ENCODE measurements around the gene NUCB1.
"Not testable (repeated sequence)": the region's sequence is repeated elsewhere in the genome, so short reads cannot be mapped to it uniquely, and the experiment has no call there.

Gene NUCB1

DNA sequence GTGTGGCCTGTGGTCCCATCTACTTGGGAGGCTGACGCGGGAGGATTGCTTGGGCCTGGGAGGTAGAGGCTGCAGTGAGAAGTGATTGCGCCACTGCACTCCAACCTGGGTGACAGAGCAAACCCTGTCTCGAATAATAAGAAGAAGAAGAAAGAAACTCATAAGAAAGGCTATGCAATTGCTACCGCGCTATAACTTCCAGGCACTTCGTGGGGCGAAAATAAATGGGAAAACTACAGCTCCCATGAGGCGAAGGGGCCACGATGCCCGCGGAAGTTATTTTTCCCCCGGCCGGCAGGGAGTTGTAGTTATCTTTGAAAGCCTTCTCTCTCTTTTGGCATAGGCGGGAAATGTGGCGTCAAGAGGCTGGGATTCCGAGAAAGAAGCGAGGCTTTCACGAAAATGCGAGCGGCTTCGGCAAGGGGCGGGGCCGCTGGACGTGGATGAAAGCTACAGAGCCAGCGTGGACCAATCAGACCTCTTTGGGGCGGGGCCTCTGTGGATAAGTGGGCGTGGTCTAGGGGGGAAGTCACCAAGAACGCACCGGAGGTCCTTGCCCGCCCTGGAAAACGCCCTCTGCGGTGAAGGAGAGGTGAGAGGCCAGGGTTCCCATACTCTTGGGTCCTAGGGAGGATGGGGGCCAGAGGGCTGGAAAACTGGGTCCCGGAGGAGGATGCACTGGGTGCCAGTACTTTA is at the start of gene NUCB1:
TSS of gene NUCB1 (plus strand) at position 532 of the 696 bp plus-strand sequence. CDS start 485 bp downstream, outside the sequence.
- peak; percentile 99 for DNase-seq (ENCODE audit: low spot score)

GRCh38 chr19:48852292-48852691 is 47.8 kb upstream of the NUCB1 start:
- no peak for DNase-seq (ENCODE audit: low spot score)

- DNase-seq (ENCODE audit: low spot score): no peak
Observed at GRCh38 chr19:48853483-48853882, 46.6 kb upstream of the NUCB1 start.

GRCh38 chr19:48854103-48854502 is 46.0 kb upstream of the NUCB1 start:
- no peak for DNase-seq (ENCODE audit: low spot score)

DNA sequence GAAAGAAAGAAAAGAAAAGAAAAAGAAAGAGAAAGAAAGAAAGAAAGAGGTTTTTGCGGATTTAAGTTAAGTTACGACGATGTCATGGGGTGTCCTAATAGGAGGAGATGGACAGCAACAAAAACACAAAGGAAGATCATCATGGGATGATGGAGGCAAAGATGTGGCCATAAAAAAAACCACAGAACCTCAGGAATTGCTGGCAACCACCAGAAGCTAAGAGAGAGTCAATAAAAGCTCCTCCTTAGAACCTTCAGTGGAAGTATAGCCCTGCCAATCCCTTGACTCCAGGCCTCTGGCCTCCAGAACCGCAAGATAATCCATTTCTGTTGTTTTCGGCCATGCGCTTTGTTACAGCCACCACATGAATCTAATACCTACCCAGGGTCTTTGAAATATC is 43.2 kb upstream of the NUCB1 start:
- no peak for DNase-seq (ENCODE audit: low spot score)

DNA sequence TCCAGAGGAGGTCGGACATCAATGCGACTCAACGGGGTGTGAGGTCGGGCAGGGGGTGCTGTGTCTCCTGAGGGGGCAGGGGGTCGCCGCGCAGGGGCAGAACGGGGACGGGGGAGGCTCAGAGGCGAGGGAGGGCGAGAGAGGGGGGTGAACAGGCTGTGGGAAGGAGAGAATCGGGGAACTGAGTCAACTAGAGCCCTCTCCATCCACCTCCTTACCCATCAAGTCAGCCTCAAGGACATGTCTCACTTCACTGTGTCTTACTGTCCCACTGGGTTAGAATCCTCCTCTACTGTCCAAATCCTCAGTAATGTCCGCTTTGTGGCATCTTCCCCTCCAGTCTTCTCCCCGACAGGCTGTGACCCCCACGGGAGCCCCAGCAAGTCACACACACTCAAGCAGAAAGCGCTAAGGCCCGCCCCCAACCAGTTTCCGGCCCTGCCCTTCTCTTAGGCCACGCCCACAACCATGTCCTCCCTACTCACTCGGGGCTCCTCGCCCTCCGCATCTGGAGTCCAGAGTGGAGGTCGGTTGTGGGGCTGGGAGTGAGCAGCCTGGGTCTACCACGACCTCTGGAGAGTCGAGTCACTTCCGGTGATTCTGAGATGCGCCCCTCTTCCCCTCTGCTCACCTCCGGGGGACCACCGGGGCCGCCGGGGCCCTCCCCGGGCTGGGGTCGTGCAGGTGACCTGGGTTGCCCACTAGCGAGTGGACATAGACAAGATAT is 41.0 kb upstream of the NUCB1 start:
- no peak for DNase-seq (ENCODE audit: low spot score)

GRCh38 chr19:48859711-48860572 is 40.2 kb upstream of the NUCB1 start:
- DNase-seq (ENCODE audit: low spot score): no peak

DNA sequence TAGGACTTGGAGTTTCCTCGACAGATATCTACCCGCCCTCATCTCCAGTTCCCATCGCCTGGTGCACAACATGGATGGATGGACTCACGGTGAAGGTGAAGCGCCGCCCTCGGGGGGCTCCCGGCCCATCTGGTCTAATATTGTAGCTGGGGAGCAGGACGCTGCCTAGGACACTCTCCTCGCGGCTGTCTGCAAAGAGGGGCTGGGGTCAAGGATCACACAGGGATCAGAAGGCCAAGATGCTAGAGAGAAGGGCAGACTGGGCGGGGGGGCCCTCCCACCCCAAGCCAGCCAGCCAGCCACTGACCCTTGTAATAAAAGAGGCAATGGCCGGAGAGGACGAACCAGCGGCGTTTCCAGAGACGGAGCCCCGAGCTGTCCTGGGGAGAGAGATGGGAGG is 38.8 kb upstream of the NUCB1 start:
- DNase-seq (ENCODE audit: low spot score): no peak

- no peak for DNase-seq (ENCODE audit: low spot score)
Observed at GRCh38 chr19:48862827-48863226, 37.3 kb upstream of the NUCB1 start.

DNA sequence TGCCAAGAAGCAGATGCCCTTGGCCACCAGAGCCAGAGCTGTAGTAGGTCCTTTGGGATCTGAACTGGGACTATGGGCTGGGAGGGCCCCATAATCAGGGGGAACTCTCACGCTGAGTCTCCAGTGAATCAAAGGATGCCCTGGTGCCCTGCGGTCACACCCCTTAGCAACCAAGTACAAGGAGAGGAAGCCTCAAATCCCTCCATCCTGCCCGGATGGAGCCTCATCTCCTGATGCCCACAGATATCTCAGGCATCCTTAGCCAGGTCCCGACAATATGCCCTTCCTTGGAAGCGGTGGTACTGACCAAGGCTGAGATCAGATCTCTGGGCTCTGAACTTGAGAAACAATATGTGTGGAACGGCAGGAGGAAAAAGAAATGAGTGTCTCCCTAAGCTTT is 33.4 kb upstream of the NUCB1 start:
- no peak for DNase-seq (ENCODE audit: low spot score)

DNA sequence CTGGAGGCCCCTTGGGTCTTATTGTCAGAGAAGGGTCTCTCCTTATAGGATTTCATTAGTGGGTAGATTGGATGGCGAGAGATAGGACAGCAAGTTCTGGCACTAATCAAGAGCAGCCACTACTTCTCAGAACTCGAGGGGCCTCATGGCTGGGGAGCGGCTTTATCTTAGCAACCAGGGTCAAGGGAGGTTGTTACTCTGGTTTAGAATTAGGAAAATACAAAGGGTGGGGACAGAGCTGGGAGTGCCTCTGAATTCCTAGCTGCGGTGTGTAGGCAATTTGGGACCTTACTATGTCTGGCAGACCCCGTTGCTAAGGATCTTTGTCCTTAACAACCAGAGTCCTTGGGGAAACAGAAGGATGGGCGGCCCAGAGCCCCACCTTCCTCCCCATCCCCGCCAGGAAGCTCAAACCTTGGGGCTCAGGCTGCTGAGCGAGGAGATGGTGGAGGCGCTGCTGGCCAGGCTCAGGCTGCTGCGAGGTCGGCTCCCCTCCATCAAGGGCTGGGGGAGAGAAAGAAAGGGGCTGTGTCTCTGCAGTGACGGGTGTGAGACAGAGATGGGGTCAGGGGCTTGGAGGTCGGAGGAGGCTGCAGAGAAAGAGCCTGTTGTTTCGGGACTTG is 32.9 kb upstream of the NUCB1 start:
- no peak for DNase-seq (ENCODE audit: low spot score)

GRCh38 chr19:48867746-48868113 is 32.4 kb upstream of the NUCB1 start:
- DNase-seq (ENCODE audit: low spot score): no peak

- DNase-seq (ENCODE audit: low spot score): no peak
Observed at GRCh38 chr19:48868114-48868886, 31.8 kb upstream of the NUCB1 start, which contains the start of gene PLEKHA4. Gene PLEKHA4 (minus strand): TSS chr19:48868617. CDS start chr19:48867620, 997 bp downstream.

DNA sequence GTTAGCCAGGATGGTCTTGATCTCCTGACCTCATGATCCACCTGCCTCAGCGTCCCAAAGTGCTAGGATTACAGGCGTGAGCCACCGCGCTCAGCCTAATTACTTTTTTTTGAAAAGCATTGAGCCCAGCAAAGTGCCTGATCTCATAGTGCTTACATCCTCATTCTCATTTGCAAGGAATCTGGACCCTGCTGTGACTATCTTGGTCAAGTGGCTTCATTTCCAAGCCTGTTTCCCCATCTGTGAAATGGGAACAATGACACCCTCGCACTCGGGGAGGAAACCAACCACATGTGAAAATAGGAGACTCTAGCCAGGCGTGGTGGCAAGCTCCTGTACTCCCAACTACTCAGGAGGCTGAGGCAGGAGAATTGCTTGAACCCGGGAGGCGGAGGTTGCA is 30.1 kb upstream of the NUCB1 start:
- no peak for DNase-seq (ENCODE audit: low spot score)

GRCh38 chr19:48871471-48872181 is 28.5 kb upstream of the NUCB1 start:
- not testable (repeated sequence) for DNase-seq (ENCODE audit: low spot score)

DNA sequence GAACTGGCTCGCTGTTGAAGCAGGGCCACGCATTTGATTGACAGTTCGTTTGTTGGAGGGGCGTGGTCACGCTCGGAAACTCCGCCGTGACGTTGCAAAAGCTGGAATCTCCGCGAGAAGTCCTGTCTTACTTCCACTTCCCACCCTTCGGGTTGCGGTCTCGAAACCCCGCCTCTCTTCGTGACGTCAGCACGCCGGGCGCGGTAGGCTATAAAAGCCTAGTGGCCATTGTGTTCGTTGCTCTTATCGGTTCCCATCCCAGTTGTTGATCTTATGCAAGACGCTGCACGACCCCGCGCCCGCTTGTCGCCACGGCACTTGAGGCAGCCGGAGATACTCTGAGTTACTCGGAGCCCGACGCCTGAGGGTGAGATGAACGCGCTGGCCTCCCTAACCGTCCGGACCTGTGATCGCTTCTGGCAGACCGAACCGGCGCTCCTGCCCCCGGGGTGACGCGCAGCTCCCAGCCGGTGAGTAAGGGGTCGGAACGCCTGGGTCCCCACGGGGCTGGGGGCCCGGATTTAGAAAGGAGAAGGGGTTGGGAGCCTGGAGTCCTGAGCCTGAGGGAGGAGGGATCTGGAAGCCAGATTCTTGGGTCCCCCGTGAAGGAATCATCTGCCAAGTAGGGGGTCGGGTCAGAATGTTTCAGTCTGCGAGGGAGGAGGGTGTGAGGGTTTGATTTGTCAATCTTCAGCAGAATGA is 27.8 kb upstream of the NUCB1 start, which contains the start of gene PPP1R15A:
TSS of gene PPP1R15A (plus strand) at position 240 of the 702 bp plus-strand sequence. CDS start 813 bp downstream, outside the sequence.
- peak; percentile 97 for DNase-seq (ENCODE audit: low spot score)

DNA sequence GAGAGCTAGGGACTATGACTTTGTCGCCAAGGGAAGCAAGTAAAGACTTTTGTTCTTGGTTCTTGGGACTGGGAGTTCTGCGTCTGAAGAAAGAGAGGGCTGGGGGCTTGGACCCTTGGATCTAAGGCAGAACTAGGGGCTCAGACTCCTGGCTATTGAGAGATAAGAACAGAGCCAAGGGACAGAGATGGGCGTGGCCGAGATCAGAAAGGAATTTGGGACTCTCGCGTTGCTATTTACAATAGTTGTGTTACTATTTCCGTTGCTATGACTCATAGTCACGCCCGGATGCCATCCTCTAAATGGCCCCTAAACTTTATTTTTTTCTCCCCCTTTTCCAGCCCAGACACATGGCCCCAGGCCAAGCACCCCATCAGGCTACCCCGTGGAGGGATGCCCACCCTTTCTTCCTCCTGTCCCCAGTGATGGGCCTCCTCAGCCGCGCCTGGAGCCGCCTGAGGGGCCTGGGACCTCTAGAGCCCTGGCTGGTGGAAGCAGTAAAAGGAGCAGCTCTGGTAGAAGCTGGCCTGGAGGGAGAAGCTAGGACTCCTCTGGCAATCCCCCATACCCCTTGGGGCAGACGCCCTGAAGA is 27.1 kb upstream of the NUCB1 start:
- DNase-seq (ENCODE audit: low spot score): no peak

DNA sequence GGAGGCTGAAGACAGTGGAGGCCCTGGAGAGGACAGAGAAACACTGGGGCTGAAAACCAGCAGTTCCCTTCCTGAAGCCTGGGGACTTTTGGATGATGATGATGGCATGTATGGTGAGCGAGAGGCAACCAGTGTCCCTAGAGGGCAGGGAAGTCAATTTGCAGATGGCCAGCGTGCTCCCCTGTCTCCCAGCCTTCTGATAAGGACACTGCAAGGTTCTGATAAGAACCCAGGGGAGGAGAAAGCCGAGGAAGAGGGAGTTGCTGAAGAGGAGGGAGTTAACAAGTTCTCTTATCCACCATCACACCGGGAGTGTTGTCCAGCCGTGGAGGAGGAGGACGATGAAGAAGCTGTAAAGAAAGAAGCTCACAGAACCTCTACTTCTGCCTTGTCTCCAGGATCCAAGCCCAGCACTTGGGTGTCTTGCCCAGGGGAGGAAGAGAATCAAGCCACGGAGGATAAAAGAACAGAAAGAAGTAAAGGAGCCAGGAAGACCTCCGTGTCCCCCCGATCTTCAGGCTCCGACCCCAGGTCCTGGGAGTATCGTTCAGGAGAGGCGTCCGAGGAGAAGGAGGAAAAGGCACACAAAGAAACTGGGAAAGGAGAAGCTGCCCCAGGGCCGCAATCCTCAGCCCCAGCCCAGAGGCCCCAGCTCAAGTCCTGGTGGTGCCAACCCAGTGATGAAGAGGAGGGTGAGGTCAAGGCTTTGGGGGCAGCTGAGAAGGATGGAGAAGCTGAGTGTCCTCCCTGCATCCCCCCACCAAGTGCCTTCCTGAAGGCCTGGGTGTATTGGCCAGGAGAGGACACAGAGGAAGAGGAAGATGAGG is 26.4 kb upstream of the NUCB1 start:
- no peak for DNase-seq (ENCODE audit: low spot score)
